Adrenal gland (tissue), 5 donors: ENCODE measurements around the gene PLA2G4C.

Source experiments
- POLR2A ChIP-seq, 2 donors: fragments of 450-650 bp; IDR thresholded peaks; one replicate each; pipeline ENCODE4 v1.6.1; 2017; ENCODE audit warnings: antibody characterized with exemption in 2 of 2, mild to moderate bottlenecking in 2 of 2, moderate library complexity in 1 of 2
- TF ChIP-seq, protein P1 (sequence below), 6 experiments: fragments of 450-650 bp in 4 of 6; fragments of 200-600 bp in 2 of 6; sonication (generic) in 1 of 6; IDR thresholded peaks; 1 replicate in 5 of 6; 2 replicates in 1 of 6; pipeline versions ENCODE4 v1.5.1 to v1.8.0; 2016 to 2021; ENCODE audit warnings: antibody characterized with exemption in 6 of 6, mild to moderate bottlenecking in 2 of 6, moderate library complexity in 1 of 6
- donor health status: DM: no; HTN: no; CAD: no.

- TF ChIP-seq, protein P1, sequence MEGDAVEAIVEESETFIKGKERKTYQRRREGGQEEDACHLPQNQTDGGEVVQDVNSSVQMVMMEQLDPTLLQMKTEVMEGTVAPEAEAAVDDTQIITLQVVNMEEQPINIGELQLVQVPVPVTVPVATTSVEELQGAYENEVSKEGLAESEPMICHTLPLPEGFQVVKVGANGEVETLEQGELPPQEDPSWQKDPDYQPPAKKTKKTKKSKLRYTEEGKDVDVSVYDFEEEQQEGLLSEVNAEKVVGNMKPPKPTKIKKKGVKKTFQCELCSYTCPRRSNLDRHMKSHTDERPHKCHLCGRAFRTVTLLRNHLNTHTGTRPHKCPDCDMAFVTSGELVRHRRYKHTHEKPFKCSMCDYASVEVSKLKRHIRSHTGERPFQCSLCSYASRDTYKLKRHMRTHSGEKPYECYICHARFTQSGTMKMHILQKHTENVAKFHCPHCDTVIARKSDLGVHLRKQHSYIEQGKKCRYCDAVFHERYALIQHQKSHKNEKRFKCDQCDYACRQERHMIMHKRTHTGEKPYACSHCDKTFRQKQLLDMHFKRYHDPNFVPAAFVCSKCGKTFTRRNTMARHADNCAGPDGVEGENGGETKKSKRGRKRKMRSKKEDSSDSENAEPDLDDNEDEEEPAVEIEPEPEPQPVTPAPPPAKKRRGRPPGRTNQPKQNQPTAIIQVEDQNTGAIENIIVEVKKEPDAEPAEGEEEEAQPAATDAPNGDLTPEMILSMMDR (IDR thresholded peaks at IDR 0.05), result no peak
- no peak for TF ChIP-seq POLR2A (IDR thresholded peaks at IDR 0.05)
These were observed 51.3 kb downstream of the PLA2G4C start for GRCh38 chr19:48059331-48059730.
